GM13976 (cell line): ENCODE results near the gene TRAPPC2L.
A peak's percentile ranks its signal among the peaks of the same experiment; 100 is the strongest.

Experiments used
- DNase-seq: peaks from one replicate; pipeline ENCODE4 v3.0.0; 2012; ENCODE audit warnings: low spot score
- CTCF ChIP-seq: IDR thresholded peaks from 2 replicates; pipeline ENCODE4 v1.5.1; 2012; ENCODE audit warnings: borderline replicate concordance, mild to moderate bottlenecking; ENCODE audit not compliant: insufficient read depth; ENCODE audit errors: extremely low read depth, missing control alignments, control extremely low read depth
- in situ Hi-C: fragments of 300-500 bp; cut with MboI; formaldehyde crosslinking; loops from one replicate; pipeline ENCODE4 v1.12.0; 2022; ENCODE audit warnings: low sequenced_read_pairs, mixed read lengths, inconsistent platforms; ENCODE audit not compliant: unreplicated experiment

The TRAPPC2L gene

GRCh38 chr16:88857728-88858339 is 907 bp downstream of the TRAPPC2L start:
- DNase-seq: peak; percentile 91
- TF ChIP-seq CTCF: peak; percentile 68
- in situ Hi-C loops: no loop called here

GRCh38 chr16:88859381-88860091 is 2.6 kb downstream of the TRAPPC2L start:
- no peak for DNase-seq
- in situ Hi-C loops: no loop called here
- TF ChIP-seq CTCF: no peak

- in situ Hi-C loops: no loop called here
- no peak for DNase-seq
- no peak for TF ChIP-seq CTCF
These were observed 4.4 kb downstream of the TRAPPC2L start for GRCh38 chr16:88861359-88861758.

- in situ Hi-C loops: no loop called here
- TF ChIP-seq CTCF: no peak
- DNase-seq: no peak
These were observed 6.0 kb downstream of the TRAPPC2L start for GRCh38 chr16:88862968-88863367.

DNA sequence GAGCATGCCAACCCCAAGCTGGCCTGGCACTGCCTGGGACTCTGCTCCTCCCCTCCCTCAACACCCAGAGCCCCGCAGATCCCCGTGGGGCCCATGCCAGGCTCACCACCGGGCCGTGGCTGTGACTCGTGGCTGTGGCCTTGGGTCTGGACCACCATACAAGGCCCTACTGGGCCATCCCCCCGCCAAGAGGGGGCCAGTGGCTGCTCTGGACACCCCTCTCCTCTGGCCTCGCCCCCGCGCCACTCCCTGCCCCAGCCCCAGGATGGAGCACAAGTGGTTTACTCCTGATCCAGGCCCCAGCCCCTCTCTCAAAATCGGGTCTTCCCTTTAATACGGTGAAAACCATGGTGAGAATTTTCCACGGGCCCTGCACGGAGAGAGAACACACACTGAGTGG is 6.5 kb downstream of the TRAPPC2L start:
- no peak for TF ChIP-seq CTCF
- DNase-seq: no peak
- in situ Hi-C loops: no loop called here

DNA sequence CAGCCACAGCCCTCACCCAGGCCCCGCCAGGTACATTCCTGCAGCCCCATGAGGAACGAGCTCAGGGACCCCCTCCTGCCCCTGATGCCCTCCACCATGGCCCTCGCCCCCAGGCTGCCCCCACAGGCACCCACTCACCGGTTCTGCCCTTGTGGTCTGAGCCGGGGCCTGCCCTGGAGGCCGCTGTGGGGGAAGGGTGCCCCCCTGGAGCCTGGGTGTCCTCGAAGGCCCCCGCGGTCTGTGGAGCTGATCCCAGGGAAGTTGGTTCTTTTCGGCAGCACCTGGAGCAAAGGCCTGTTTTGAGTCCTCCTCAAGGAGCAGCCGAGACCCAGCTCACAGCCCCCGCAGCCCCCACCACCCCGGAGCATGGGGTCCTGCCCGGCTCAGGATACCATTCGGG is 7.2 kb downstream of the TRAPPC2L start:
- TF ChIP-seq CTCF: no peak
- in situ Hi-C loops: no loop called here
- no peak for DNase-seq
